AG08395 (cell line): ENCODE data around the gene ECHS1.
"Not testable (repeated sequence)": the region's sequence is repeated elsewhere in the genome, so short reads cannot be mapped to it uniquely, and the experiment has no call there.

ENCODE experiments used
- DNase-seq: peaks from one replicate; pipeline ENCODE4 v3.0.0; 2012; ENCODE audit warnings: mixed read lengths, low spot score

Gene ECHS1

DNA sequence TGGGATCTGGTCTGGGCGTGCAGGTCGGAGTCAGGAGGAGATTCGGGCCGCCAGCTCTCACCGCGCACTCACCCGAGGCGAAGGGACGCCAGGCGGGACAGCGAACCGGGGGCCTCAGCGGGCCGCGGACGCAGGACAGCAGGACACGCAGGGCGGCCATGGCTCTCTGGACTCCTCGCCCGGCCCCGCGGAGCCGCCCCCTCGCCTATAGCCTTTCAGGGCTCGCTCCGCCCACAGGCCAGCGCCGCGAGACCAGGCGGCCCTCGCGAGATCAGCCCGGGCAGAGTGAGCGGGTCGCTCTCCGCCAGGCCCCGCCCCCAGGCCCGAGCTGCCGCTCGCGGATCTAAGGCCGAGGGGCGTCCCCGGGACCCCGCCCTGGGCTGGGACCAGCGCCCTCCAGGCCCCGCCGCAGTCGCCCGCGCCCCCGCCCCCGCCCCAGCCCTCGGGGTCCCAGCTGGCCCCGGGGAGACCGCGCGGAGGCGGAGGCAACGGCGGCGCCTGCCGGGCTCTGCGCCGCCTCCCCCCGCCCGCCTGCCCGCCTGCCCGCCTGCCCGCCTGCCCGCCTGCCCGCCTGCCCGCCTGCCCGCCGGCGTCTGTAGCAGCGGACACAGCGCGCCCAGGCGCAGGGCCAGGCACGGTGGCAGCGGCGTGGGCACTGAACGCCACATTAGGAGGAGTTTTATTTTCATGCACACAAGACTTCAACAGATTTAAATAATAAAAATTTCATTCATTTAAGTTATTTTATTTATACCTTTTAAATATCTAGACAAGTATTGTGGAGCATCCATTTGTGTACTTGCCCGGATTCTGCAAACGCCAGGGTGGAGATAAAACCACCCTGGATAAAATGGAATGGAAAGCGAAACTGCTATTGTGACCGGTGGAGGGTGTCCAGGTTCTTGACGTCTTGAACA lies at the start of gene ECHS1:
ECHS1 (minus strand) TSS at position 181 of the 917 bp plus-strand sequence; CDS start at position 160, 21 bp downstream.
- peak; percentile 99 for DNase-seq

DNA sequence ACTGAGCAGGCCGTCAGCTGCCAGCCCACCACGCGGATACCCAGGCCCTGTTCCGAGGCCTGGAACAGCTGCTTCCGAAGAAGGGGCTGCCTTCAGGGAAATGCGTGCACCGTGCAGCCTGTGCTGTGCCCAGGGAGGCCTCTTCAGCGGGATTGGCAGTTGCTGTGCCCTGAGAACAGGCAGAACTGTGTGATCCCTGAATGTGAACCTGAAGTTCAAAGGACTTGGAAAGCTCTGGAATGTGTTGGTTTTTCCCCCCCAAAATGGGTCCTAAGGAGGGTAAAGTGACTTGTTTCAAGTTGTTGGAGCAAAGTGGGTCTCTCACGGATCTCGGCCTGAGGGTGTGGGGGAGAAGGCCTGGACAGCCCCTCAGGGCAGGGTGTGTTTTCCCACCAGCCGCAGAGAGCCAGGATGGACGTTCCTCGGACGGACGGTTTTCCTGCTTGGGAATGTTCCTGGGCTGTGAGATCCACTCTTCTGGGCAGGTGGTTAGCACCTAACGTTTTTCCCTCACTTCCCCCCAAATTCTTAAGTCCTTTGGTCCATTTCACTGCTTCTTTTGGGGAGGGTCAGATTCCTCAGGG lies 49.2 kb upstream of the ECHS1 start:
- no peak for DNase-seq

DNA sequence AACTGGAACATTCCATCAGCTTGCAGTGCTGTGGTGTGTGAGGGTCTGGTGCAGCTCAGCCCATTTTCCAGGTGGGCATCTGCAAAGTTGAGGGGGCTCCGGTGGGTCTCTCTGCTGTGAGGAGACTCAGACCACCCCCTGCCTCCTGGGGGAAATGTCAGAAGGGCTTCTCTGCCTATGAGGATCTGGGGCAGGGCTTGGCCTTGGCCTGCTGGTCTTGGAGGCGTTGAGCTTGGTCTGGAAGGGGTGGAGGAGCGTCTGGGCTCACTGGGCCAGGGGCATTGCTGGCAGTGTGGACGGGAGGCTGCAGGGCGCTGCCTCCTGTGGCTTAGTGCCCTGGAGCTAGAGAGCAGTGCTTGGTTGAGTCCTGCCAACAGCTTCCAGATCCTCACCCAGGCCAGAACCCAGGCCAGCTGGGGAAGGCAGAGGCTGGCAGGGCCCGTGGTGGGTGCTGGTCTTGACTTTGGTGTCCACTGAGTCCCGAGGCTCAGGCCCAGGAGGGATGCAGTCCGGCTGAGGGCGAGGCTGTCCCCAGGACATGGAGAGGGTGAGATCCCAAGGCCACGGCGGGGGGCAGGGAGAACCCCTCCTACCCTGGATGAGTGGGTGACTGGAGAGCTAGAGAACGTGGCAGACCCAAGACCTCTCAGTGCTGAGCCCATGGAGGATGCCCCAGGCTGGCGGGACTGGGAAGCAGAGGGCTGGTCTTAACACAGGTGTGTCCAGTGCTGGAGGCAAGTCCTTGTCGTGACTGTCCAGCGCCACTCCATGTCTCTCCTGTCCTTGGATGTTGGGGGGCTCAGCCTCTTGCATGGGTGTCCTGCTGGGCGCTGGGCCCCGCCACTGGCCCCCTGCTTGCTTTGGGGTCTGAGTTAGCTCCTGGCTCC lies 48.4 kb upstream of the ECHS1 start:
- DNase-seq, result no peak

GRCh38 chr10:133420579-133420978 lies 47.4 kb upstream of the ECHS1 start:
- DNase-seq, result no peak

DNA sequence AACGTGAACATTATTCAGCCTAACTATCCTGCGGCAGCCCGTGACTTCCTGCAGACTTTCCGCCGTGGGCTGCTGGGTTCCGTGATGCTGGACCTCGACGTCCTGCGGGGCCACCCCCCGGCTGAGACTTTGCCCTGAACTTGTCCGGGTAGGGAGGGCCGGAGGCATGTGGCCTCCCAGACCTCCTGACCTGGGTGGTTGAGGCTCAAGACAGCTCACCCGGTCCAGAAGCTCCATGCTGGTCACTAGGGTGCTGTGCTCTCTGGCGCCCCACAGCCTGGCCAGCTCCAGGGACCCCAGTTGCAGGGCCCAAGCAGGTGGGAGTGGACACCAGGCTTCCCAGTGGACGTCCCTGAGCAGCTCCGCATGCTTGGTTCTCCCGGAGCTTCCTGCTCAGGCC lies 46.9 kb upstream of the ECHS1 start:
- DNase-seq, result no peak

GRCh38 chr10:133419211-133419950 lies 46.2 kb upstream of the ECHS1 start:
- DNase-seq, result no peak

DNA sequence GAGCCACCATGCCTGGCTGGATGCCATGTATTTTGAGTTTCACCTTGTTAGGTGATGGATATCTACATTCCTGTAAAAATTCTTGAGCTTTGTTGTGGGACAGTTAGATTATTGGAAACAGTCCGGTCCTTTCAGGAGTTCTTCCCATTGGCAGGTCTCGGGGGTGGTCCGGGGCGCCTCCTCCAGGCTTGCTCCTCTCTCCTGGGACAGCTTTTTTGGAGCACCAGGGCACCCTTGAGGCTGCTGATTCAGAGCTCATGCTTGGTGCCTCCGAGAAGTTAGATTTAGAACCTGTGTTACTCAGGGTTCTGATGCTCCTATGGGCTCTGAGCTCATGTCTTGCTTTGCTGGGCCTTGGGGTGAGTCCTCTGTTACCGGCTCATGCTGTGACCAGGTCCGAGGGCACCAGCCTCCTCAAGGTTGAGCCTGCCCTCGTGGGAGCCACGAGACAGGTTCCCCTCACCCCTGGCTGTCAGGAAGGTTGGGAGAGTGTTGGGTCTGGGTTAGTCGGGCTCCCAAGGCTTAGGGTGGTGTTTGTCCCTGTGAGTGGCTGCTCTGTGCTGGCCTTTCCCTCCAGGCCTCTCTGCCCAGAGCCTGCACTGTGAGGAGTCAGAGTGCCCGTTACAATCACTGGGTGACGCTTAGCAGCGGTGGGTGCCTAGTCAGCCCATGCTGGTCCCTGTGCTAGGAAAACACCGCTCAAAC lies 45.3 kb upstream of the ECHS1 start:
- DNase-seq, result no peak

DNA sequence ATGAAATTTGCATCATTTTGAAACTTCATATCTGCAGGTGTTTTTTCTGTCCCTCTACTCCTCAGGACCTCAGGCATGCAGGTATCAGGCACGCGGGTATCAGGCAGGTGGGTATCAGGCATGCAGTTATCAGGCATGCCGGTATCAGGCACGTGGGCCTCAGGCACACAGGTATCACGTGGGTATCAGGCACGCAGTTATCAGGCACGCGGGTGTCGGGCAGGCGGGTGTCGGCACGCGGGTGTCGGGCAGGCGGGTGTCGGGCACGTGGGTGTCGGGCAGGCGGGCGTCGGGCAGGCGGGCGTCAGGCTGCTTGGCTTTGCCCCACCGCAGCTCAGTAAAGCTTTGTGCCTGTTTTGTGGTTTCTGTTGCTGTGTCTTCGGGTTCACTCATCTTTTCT lies 42.6 kb upstream of the ECHS1 start:
- no peak for DNase-seq

GRCh38 chr10:133414401-133414800 lies 41.2 kb upstream of the ECHS1 start:
- DNase-seq, result not testable (repeated sequence)

GRCh38 chr10:133412381-133412711 lies 39.2 kb upstream of the ECHS1 start:
- no peak for DNase-seq

DNA sequence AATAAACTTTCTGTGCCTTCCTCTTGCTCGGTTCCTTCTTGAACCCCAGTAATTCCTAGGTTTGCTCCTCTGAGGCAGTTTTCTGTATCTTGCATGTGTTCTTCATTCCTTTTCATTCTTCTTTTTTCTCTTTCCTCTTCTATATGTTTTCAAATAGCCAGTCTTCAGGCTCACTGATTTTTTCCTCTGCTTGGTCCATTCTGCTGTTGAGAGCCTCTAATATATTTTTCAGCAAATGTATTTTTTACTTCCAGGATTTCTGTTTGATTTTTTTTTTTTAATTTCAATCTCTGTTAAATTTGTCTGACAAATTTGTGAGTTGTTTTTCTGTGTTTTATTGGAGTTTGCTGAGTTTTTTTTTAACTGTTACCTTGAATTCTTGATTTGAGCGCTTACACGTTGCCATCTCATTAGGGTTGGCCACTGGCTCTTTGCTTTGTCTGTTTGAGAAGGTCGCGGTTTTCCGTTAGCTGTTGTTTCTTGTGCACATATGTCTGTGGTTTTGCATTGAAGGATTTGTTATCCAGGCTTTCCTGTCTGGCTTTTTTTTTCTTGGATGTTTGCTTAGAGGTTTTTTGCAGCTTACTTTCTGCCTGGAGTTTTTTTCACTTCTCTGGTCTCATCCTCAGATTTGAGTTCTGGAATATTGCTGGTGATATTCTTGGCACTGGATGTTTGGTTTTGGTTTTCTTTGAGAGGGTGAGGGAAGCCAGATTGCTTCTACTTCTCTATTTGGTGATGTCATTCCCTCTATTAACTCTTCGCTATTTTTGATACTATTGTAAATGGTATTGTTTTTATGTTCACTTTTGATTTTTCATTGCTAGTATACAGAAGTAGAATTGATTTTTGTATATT lies 38.6 kb upstream of the ECHS1 start:
- DNase-seq, result no peak

DNA sequence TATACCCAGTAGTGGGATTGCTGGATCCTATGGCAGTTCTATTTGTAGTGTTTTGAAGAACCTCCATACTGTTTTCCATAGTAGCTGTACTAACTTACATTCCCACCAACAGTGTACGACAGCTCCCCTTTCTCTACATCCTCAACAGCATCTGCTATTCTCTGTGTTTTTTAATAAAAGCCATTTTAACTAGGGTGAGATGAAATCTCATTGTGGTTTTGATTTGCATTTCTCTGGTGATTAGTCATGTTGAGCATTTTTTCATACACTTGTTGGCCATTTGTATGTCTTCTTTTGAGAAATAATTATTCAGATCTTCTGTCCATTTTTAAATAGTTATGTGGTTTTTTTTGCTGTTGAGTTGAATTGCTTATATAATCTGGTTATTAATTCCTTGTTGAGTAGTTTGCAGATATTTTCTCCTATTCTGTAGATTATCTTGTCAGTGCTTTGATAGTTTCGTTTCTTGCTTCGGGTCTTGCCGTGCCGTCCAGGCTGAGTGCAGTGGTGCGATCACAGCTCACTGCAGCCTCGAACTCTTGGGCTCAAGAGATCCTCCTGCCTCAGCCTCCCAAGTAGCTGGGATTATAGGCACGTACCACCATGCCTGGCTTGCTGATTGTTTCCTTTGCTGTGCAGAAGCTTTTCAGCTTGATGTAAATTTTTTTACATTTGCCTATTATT lies 32.8 kb upstream of the ECHS1 start:
- no peak for DNase-seq

GRCh38 chr10:133405272-133405671 lies 32.1 kb upstream of the ECHS1 start:
- DNase-seq, result peak; percentile 9

GRCh38 chr10:133403784-133404183 lies 30.6 kb upstream of the ECHS1 start:
- DNase-seq, result no peak

- no peak for DNase-seq
These were observed 30.2 kb upstream of the ECHS1 start for GRCh38 chr10:133403359-133403758.

GRCh38 chr10:133401981-133402725 lies 29.0 kb upstream of the ECHS1 start:
- DNase-seq, result no peak

DNA sequence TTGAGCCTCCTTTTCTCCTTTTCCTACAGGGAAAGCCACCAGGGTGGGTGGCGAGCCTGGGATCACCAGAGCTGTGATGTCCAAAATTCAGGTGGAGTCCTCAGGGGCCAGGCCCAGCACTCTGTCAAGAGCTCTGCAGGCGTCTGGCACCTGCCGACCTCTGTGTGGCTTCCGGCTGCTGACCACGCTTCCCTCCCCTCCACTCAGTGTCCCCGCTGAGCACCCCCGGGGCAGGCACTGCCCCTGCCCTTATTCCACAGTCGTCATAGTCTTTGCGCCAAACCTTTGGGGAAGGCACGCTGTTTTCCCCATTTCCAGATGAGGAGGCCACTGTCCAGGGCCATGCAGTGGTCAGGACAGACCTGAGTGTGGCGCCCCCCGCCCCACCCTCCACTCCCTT lies 28.3 kb upstream of the ECHS1 start:
- DNase-seq, result no peak

DNA sequence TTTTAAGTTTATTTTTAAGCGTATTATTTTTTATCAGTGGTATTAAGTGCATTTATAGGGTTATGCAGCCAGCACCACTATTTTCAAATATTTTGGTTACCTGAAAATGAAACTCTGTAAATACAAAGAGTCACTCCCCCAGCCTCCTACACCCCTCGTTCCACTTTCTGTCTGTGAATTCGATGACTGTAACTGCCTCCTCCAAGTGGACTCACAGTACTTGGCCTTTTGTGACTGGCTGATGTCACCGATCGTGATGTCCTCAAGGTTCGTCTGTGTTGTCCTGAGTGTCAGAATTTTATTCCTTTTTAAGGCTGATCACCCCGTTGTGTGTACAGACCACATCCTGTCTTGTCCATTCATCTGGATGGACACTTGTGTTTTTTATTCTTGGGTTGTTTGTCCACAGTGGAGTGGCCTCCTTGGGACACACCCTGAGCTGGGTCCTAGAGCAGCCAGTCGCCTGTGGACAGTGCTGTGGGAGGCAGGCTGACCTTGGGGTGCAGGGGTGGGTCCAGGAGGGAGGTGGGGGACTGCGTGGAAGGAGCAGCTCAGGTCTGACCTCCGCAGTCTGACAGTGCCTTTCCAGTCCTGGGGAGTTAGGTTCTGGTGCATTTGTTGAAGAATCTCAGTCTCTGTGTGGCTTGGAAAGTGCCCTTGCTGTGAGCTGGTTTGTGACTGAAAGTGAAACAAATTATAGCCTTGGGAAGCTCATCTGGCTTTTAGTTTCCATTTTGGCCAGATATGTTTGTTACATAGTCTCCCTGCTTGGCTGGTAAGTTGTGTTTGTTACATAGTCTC lies 27.7 kb upstream of the ECHS1 start:
- no peak for DNase-seq
